A673 (cell line): ENCODE measurements around the gene CDH18. TPM values are rescaled to one million over a fixed set of nuclear protein-coding genes. Genes with fewer than 3 reads are reported as not detected.

Experiments used
- BruUV-seq: library from RNA; stranded (reverse); fragments of 400-500 nt; replicated peaks from 2 replicates; lab custom pipeline; 2021; lab: Mats Ljungman, UMichigan
- CTCF ChIA-PET: fragments of 300-600 bp; sonication (Branson Sonifier 250); formaldehyde crosslinking; loops from one replicate; lab custom pipeline; 2022; ENCODE audit warnings: antibody characterized with exemption; lab: Charles Lee
- POLR2A ChIA-PET: fragments of 300-600 bp; sonication (Branson Sonifier 250); formaldehyde crosslinking; loops from one replicate; lab custom pipeline; 2022; ENCODE audit warnings: antibody characterized with exemption; ENCODE audit not compliant: low non-redundant PET; lab: Charles Lee
- DNase-seq: peaks from one replicate; pipeline ENCODE4 v3.0.0-alpha.2; 2015; ENCODE audit warnings: low spot score
- H3K27ac ChIP-seq: fragments of 200-600 bp; sonication (generic); 2 replicates; pipeline ENCODE4 v1.5.1; 2016; ENCODE audit warnings: mixed run types, low read depth, mild to moderate bottlenecking, mixed read lengths, antibody characterized with exemption, low read length; ENCODE audit not compliant: poor library complexity, severe bottlenecking
- H3K27me3 ChIP-seq: fragments of 200-600 bp; sonication (generic); replicated peaks from 2 replicates; pipeline ENCODE4 v1.6.1; 2017; ENCODE audit warnings: mixed run types, low read depth, mild to moderate bottlenecking, mixed read lengths, antibody characterized with exemption, low read length; ENCODE audit not compliant: insufficient read depth, poor library complexity
- H3K36me3 ChIP-seq: fragments of 200-600 bp; sonication (generic); 2 replicates; pipeline ENCODE4 v1.6.1; 2016; ENCODE audit warnings: mixed run types, mild to moderate bottlenecking, mixed read lengths, antibody characterized with exemption, low read length; ENCODE audit not compliant: insufficient read depth, poor library complexity, severe bottlenecking
- H3K4me1 ChIP-seq: fragments of 200-600 bp; sonication (generic); 2 replicates; pipeline ENCODE4 v1.6.1; 2017; ENCODE audit warnings: mixed run types, mild to moderate bottlenecking, mixed read lengths, antibody characterized with exemption, low read length; ENCODE audit not compliant: insufficient read depth, poor library complexity, severe bottlenecking
- H3K4me3 ChIP-seq: fragments of 200-600 bp; sonication (generic); 2 replicates; pipeline ENCODE4 v1.5.1; 2016; ENCODE audit warnings: low read depth, mixed run types, mild to moderate bottlenecking, mixed read lengths, low read length; ENCODE audit not compliant: poor library complexity, severe bottlenecking
- H3K9me3 ChIP-seq: fragments of 200-600 bp; sonication (generic); 2 replicates; pipeline ENCODE4 v1.6.1; 2016; ENCODE audit warnings: mixed run types, low read depth, mild to moderate bottlenecking, mixed read lengths, antibody characterized with exemption, low read length; ENCODE audit not compliant: poor library complexity, severe bottlenecking
- CTCF ChIP-seq: fragments of 300-800, 200-600 bp; sonication (generic); conservative IDR thresholded peaks from 2 replicates; pipeline ENCODE4 v1.5.1; 2017; ENCODE audit warnings: low read depth, mild to moderate bottlenecking, antibody characterized with exemption, low read length, moderate library complexity, mixed read lengths
- EZH2 ChIP-seq: fragments of 200-600 bp; sonication (generic); IDR thresholded peaks from 2 replicates; pipeline ENCODE4 v1.6.1; 2017; ENCODE audit warnings: borderline replicate concordance, low read depth, mild to moderate bottlenecking, mixed read lengths, antibody characterized with exemption, low read length; ENCODE audit not compliant: poor library complexity, severe bottlenecking
- intact Hi-C: fragments of 100-400 bp; cut with micrococcal nuclease; formaldehyde crosslinking; loops from one replicate; pipeline ENCODE4 v1.10.0; 2022; ENCODE audit not compliant: unreplicated experiment
- total RNA-seq: library from RNA; stranded (reverse); gene quantifications from 2 replicates; pipeline ENCODE4 v1.2.3, GENCODE V29; 2021

The CDH18 gene
- total RNA-seq, 1 experiment from 2014 or later: not detected

GRCh38 chr5:19492861-19493260 lies 495.1 kb downstream of the CDH18 start:
- TF ChIP-seq CTCF: no peak
- TF ChIP-seq EZH2: no peak
- POLR2A ChIA-PET: no interaction called here

GRCh38 chr5:19488786-19489185 lies 499.2 kb downstream of the CDH18 start:
- ChIA-PET POLR2A (no interaction called here), CTCF (no interaction called here)
- no peaks in the 10 kb centered on the region for H3K4me1 ChIP-seq
- no peaks in the 10 kb centered on the region for H3K9me3 ChIP-seq
- H3K36me3 ChIP-seq: no peaks in the 10 kb centered on the region
- H3K4me3 ChIP-seq: no peak overlapping the region
- H3K27me3 ChIP-seq: no peaks in the 10 kb centered on the region
- intact Hi-C loops: no loop called here
- no peak for TF ChIP-seq EZH2
- no peak for TF ChIP-seq CTCF
- DNase-seq: no peak
- H3K27ac ChIP-seq: no peak overlapping the region
- no TSS peak for BruUV-seq

More at GRCh38 chr5:19492861-19493260, 495.1 kb downstream of the CDH18 start:
- Histone ChIP-seq H3K36me3 (no peaks in the 10 kb centered on the region), H3K4me3 (no peak overlapping the region), H3K9me3 (no peaks in the 10 kb centered on the region), H3K27me3 (no peaks in the 10 kb centered on the region), H3K27ac (no peak overlapping the region), H3K4me1 (no peaks in the 10 kb centered on the region)
- CTCF ChIA-PET: no interaction called here
- BruUV-seq: no TSS peak
- no peak for DNase-seq
- intact Hi-C loops: no loop called here

- H3K9me3 ChIP-seq: no peaks in the 10 kb centered on the region
- intact Hi-C loops: no loop called here
- no peaks in the 10 kb centered on the region for H3K36me3 ChIP-seq
- no peak overlapping the region for H3K4me3 ChIP-seq
- no TSS peak for BruUV-seq
- no peaks in the 10 kb centered on the region for H3K27me3 ChIP-seq
- no peaks in the 10 kb centered on the region for H3K4me1 ChIP-seq
- DNase-seq: no peak
- POLR2A ChIA-PET: no interaction called here
- TF ChIP-seq CTCF: no peak
- TF ChIP-seq EZH2: no peak
- CTCF ChIA-PET: no interaction called here
- H3K27ac ChIP-seq: no peak overlapping the region
Observed at GRCh38 chr5:19487480-19487879, 500.5 kb downstream of the CDH18 start.
